Measurements from ENCODE around the gene ENTREP1. TPM values are rescaled to one million over a fixed set of nuclear protein-coding genes. Genes with fewer than 3 reads are reported as not detected.

ENTREP1 gene
- total and polyA plus RNA-seq, 9 donors, result 17.7 to 36.9 (median 24.5) TPM

DNA sequence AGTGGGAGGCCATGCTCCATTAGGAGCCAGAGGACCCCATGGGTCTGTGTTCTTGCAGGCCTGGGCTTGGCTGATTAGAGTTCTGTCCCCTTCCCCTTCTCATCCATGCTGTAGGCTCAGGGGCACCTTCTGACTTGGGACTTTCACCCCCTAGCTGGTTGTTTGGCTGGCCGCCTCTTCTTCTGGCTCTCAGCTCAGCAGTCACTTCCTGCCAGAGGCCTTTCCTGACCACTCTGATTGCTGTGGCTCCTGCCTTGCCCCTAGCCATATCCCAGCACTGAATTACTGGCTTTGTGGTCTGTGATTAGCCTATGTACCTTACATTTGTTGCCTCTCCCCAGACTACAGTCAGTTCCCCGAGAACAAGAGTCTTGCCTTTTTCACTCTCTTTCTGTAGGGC lies 14.6 kb downstream of the ENTREP1 start:
- H3K27ac ChIP-seq, result peak overlapping the region in 1 of 2 donors; percentile 57
- no peaks in the 10 kb centered on the region for H3K9me3 ChIP-seq
- intact Hi-C loops (cut with DNase I), result no loop called here
- WGBS, 3 donors, result 51 to 74% (median 53%) methylated on average over 2 of the region's 2 CpGs
- DNase-seq, result peak in 1 of 5 donors; percentile 35
- TF ChIP-seq POLR2A (IDR thresholded peaks at IDR 0.05) (no peak), EP300 (IDR thresholded peaks at IDR 0.05) (no peak)
- TF ChIP-seq, protein P1, sequence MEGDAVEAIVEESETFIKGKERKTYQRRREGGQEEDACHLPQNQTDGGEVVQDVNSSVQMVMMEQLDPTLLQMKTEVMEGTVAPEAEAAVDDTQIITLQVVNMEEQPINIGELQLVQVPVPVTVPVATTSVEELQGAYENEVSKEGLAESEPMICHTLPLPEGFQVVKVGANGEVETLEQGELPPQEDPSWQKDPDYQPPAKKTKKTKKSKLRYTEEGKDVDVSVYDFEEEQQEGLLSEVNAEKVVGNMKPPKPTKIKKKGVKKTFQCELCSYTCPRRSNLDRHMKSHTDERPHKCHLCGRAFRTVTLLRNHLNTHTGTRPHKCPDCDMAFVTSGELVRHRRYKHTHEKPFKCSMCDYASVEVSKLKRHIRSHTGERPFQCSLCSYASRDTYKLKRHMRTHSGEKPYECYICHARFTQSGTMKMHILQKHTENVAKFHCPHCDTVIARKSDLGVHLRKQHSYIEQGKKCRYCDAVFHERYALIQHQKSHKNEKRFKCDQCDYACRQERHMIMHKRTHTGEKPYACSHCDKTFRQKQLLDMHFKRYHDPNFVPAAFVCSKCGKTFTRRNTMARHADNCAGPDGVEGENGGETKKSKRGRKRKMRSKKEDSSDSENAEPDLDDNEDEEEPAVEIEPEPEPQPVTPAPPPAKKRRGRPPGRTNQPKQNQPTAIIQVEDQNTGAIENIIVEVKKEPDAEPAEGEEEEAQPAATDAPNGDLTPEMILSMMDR (IDR thresholded peaks at IDR 0.05), result no peak
- H3K36me3 ChIP-seq, result no peaks in the 10 kb centered on the region
- H3K4me1 ChIP-seq (ENCODE audit: insufficient read depth), result peaks cover 18% of the 10 kb centered on the region
- H3K27me3 ChIP-seq, result no peaks in the 10 kb centered on the region
- H3K4me3 ChIP-seq, result no peak overlapping the region

DNA sequence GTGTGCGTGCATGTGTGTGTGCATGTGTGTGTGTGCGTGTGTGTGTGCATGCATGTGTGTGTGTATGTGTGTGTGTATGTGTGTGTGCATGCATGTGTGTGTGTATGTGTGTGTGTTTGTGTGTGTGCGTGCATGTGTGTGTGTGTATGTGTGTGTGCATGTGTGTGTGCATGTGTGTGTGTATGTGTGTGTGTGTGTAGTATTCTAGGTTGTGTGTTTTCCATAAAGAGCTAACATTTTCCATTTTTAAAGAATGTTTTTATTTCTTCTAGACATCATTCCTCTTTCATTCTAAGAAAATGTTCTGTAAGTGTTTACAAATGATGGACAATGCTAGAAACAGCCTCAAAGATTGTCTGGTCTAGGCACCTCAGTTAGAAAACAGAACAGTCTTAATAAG lies 15.6 kb downstream of the ENTREP1 start:
- TF ChIP-seq EP300 (IDR thresholded peaks at IDR 0.05) (no peak), POLR2A (IDR thresholded peaks at IDR 0.05) (no peak)
- TF ChIP-seq, protein P1 (IDR thresholded peaks at IDR 0.05), result no peak
- WGBS, 3 donors, result 10 to 55% (median 44%) methylated on average over 3 of the region's 3 CpGs
- H3K4me3 ChIP-seq, result no peak overlapping the region
- no peak overlapping the region for H3K27ac ChIP-seq
- no peaks in the 10 kb centered on the region for H3K36me3 ChIP-seq
- H3K27me3 ChIP-seq, result no peaks in the 10 kb centered on the region
- no peaks in the 10 kb centered on the region for H3K9me3 ChIP-seq
- DNase-seq, result no peak
- peaks cover 17% of the 10 kb centered on the region for H3K4me1 ChIP-seq (ENCODE audit: insufficient read depth)
- intact Hi-C loops (cut with DNase I), result no loop called here

DNA sequence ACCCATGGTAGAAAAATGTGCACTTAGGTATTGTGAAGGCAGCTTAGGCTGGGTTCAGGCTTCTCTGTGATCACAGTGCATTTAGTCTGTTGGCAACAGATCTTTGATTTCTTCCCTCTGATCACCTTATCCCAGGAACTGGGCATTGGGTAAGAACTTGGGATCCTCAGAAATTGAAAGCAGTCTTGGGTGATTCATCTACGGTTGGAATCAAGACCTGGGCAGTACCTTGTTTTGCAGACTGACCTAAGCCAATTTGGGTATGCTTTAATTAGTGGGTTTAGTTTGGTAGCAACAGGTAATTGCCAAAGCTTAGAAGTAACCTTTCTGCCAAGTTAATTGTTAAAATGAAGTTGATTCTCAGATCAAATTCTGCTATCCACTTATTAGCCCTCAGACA lies 17.8 kb downstream of the ENTREP1 start:
- no peaks in the 10 kb centered on the region for H3K27me3 ChIP-seq
- no peaks in the 10 kb centered on the region for H3K9me3 ChIP-seq
- H3K4me1 ChIP-seq (ENCODE audit: insufficient read depth), result peaks cover 17% of the 10 kb centered on the region
- intact Hi-C loops (cut with DNase I), result no loop called here
- no peak for DNase-seq
- H3K27ac ChIP-seq, result no peak overlapping the region
- no peak overlapping the region for H3K4me3 ChIP-seq
- TF ChIP-seq EP300 (IDR thresholded peaks at IDR 0.05) (no peak), POLR2A (IDR thresholded peaks at IDR 0.05) (no peak)
- TF ChIP-seq, protein P1 (IDR thresholded peaks at IDR 0.05), result no peak
- 78 to 98% (median 97%) methylated on average over 1 of the region's 1 CpG for WGBS, 3 donors
- no peaks in the 10 kb centered on the region for H3K36me3 ChIP-seq

DNA sequence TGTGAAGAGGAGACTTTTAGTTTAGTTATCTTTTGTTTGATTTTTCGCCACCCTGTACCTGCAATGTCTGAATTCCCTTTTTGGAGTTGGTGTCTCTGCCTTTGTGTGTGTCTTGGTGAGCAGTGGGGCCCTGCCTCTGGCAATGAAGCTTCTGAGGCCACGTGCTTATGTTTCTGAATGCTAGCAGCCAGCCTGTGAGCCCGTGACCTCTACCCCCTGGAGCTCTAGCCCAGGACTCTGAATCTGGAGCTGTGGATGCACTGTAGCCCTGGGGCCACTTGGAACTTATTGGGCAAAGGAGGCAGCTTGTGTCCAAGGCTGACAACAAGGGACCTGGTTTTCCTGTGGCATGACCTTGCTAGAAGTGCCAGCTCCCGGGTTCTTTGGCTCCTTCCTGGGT lies 19.4 kb downstream of the ENTREP1 start:
- no peaks in the 10 kb centered on the region for H3K9me3 ChIP-seq
- no peaks in the 10 kb centered on the region for H3K27me3 ChIP-seq
- TF ChIP-seq POLR2A (IDR thresholded peaks at IDR 0.05) (no peak), EP300 (IDR thresholded peaks at IDR 0.05) (no peak)
- TF ChIP-seq, protein P1 (IDR thresholded peaks at IDR 0.05), result no peak
- DNase-seq, result no peak
- WGBS, 3 donors, result 85 to 88% (median 86%) methylated on average over 4 of the region's 4 CpGs
- peaks cover 15% of the 10 kb centered on the region for H3K4me1 ChIP-seq (ENCODE audit: insufficient read depth)
- no peak overlapping the region for H3K27ac ChIP-seq
- H3K36me3 ChIP-seq, result no peaks in the 10 kb centered on the region
- intact Hi-C loops (cut with DNase I), result no loop called here
- no peak overlapping the region for H3K4me3 ChIP-seq

All from ovary (tissue), 9 donors.